Eye (tissue), 1 donor: ENCODE measurements around the gene SHISAL1.
A peak's percentile ranks its signal among the peaks of the same experiment; 100 is the strongest.

Experiments used
- DNase-seq: peaks from one replicate; pipeline ENCODE4 v3.0.0-alpha.2; 2015

Gene SHISAL1

GRCh38 chr22:44341431-44342346 is 28.9 kb upstream of the SHISAL1 start:
- peak; percentile 67 for DNase-seq

GRCh38 chr22:44340271-44341239 is 27.8 kb upstream of the SHISAL1 start:
- DNase-seq, result no peak

- no peak for DNase-seq
Observed at GRCh38 chr22:44338906-44339305, 26.2 kb upstream of the SHISAL1 start.

- DNase-seq, result no peak
Observed at GRCh38 chr22:44338177-44338810, 25.5 kb upstream of the SHISAL1 start.

GRCh38 chr22:44337678-44338004 is 24.9 kb upstream of the SHISAL1 start:
- no peak for DNase-seq

- peak; percentile 38 for DNase-seq
Observed at GRCh38 chr22:44336962-44337677, 24.4 kb upstream of the SHISAL1 start.

GRCh38 chr22:44335903-44336803 is 23.4 kb upstream of the SHISAL1 start:
- no peak for DNase-seq

- no peak for DNase-seq
Observed at GRCh38 chr22:44335066-44335839, 22.5 kb upstream of the SHISAL1 start.

GRCh38 chr22:44333847-44334635 is 21.3 kb upstream of the SHISAL1 start:
- no peak for DNase-seq

- DNase-seq, result no peak
Observed at GRCh38 chr22:44332946-44333345, 20.2 kb upstream of the SHISAL1 start.

- DNase-seq, result peak; percentile 80
Observed at GRCh38 chr22:44331881-44332714, 19.3 kb upstream of the SHISAL1 start.

- peak; percentile 67 for DNase-seq
Observed at GRCh38 chr22:44330744-44331660, 18.3 kb upstream of the SHISAL1 start.

- peak; percentile 79 for DNase-seq
Observed at GRCh38 chr22:44330188-44330743, 17.5 kb upstream of the SHISAL1 start.

- peak; percentile 42 for DNase-seq
Observed at GRCh38 chr22:44329179-44329796, 16.5 kb upstream of the SHISAL1 start.

- no peak for DNase-seq
Observed at GRCh38 chr22:44328762-44329161, 16.0 kb upstream of the SHISAL1 start.

- no peak for DNase-seq
Observed at GRCh38 chr22:44328326-44328725, 15.6 kb upstream of the SHISAL1 start.

GRCh38 chr22:44326491-44326885 is 13.7 kb upstream of the SHISAL1 start:
- peak; percentile 24 for DNase-seq
